Activated CD8-positive, alpha-beta T cell treated with anti-CD3 and anti-CD28 coated beads for 36 hours (primary cell): ENCODE data around the gene LIPM. TPM values are rescaled to one million over a fixed set of nuclear protein-coding genes. Genes with fewer than 3 reads are reported as not detected.

ENCODE experiments used
- ATAC-seq: fragments of 200-7000 bp; cut with Tn5 transposase; one replicate; pipeline ENCODE4 v1.10.0; 2021; ENCODE audit warnings: mild to moderate bottlenecking, moderate library complexity
- CTCF ChIA-PET: fragments of 350-600 bp; sonication (Branson Sonifier 250); formaldehyde crosslinking; loops from one replicate; lab custom pipeline; 2021; ENCODE audit warnings: antibody characterized with exemption; lab: Charles Lee
- POLR2A ChIA-PET: fragments of 350-600 bp; sonication (Branson Sonifier 250); formaldehyde crosslinking; loops from one replicate; lab custom pipeline; 2021; ENCODE audit warnings: antibody characterized with exemption; lab: Charles Lee
- DNase-seq: peaks from one replicate; pipeline ENCODE4 v3.0.0-alpha.2; 2020
- H3K27ac Mint-ChIP-seq: one replicate; pipeline ENCODE4 v1.8.0; 2021; ENCODE audit warnings: mild to moderate bottlenecking, mixed read lengths
- H3K27me3 Mint-ChIP-seq: one replicate; pipeline ENCODE4 v1.8.0; 2021; ENCODE audit warnings: mixed read lengths
- H3K36me3 Mint-ChIP-seq: one replicate; pipeline ENCODE4 v1.8.0; 2021; ENCODE audit warnings: low read depth, mixed read lengths
- H3K4me1 Mint-ChIP-seq: one replicate; pipeline ENCODE4 v1.8.0; 2021; ENCODE audit warnings: low read depth, mixed read lengths
- H3K4me3 Mint-ChIP-seq: one replicate; pipeline ENCODE4 v1.8.0; 2021; ENCODE audit warnings: mild to moderate bottlenecking, moderate library complexity, mixed read lengths
- H3K9me3 Mint-ChIP-seq: one replicate; pipeline ENCODE4 v1.8.0; 2021; ENCODE audit warnings: mixed read lengths
- CTCF ChIP-seq: fragments of 200-600 bp; IDR thresholded peaks from one replicate; pipeline ENCODE4 v1.8.0; 2022; ENCODE audit warnings: antibody characterized with exemption, mild to moderate bottlenecking
- intact Hi-C: fragments of 100-400 bp; cut with micrococcal nuclease; formaldehyde crosslinking; loops from one replicate; pipeline ENCODE4 v1.10.0; 2022
- total RNA-seq, 2 experiments: library from RNA; stranded (reverse); gene quantifications; one replicate each; pipeline ENCODE4 v1.2.3, GENCODE V29; 2021

Gene LIPM
- total RNA-seq, 2 experiments from 2014 or later = not detected

DNA sequence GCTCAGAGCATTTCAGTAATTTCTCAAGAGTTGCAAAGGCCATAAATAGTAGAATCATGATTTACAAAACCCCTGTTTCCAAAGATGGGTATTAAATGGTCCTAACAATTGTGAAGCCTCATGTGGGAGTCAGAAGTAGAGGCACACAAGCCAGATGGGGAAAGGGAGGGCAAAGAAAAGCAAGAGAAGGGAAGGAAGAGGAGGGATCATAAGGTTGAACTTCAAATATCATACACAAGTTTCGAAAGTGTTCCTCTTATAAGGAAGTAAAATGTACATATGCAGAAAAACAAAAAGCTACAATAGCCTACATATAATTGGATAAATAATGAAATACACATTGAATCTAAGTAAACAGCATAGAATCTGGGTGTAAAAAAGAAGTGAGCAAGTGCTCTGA is 36.7 kb upstream of the LIPM start:
- intact Hi-C loops = no loop called here
- ATAC-seq (no peak), DNase-seq (no peak)
- ChIA-PET CTCF (interaction anchor here (3.1 kb wide), 1 partner anchor 37 kb away, joined by 11 read pairs; no protein-coding TSS in a partner anchor), POLR2A (no interaction called here)
- Mint-ChIP-seq H3K27ac (no peak overlapping the region), H3K4me1 (peaks cover 2% of the 10 kb centered on the region), H3K27me3 (peaks cover 2% of the 10 kb centered on the region), H3K4me3 (no peak overlapping the region), H3K36me3 (no peaks in the 10 kb centered on the region), H3K9me3 (no peaks in the 10 kb centered on the region)
- TF ChIP-seq CTCF = no peak

DNA sequence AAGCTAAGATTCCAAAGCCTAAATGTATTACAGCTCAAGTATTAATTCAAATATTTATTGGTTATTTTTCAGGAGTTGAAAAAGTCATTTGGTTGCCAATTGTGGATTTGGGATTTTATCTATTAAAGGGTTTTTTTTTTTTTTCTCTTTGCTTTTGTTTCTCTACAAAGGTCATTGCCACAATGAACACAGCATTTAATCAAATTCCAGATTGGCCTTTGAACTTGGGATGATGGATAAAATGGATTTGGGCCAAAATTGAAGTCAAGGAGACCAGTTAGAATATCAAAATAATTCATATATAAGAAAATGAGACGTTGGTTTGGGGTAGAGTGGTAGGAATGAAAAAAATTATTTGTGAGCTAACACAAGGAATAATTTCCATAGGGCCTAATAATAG is 33.1 kb upstream of the LIPM start:
- no peak overlapping the region for H3K27ac Mint-ChIP-seq
- H3K4me1 Mint-ChIP-seq = no peaks in the 10 kb centered on the region
- H3K27me3 Mint-ChIP-seq = peaks cover 4% of the 10 kb centered on the region
- H3K36me3 Mint-ChIP-seq = no peaks in the 10 kb centered on the region
- no peak for TF ChIP-seq CTCF
- ChIA-PET POLR2A (no interaction called here), CTCF (interaction anchor here (0.8 to 1.9 kb wide), 3 partner anchors 31 to 186 kb away, joined by 3 to 4 read pairs (median 3); partner anchors contain the start of gene RNLS)
- intact Hi-C loops = no loop called here
- no peak for ATAC-seq
- no peak for DNase-seq
- peaks cover 5% of the 10 kb centered on the region for H3K9me3 Mint-ChIP-seq
- H3K4me3 Mint-ChIP-seq = no peak overlapping the region

GRCh38 chr10:88781206-88781605 is 21.3 kb upstream of the LIPM start:
- H3K36me3 Mint-ChIP-seq = no peaks in the 10 kb centered on the region
- POLR2A ChIA-PET = no interaction called here
- no peak overlapping the region for H3K4me3 Mint-ChIP-seq
- CTCF ChIA-PET = interaction anchor here (0.7 to 1.7 kb wide), 3 partner anchors 28 to 1025 kb away, joined by 3 to 4 read pairs (median 4); no protein-coding TSS in a partner anchor
- H3K4me1 Mint-ChIP-seq = peaks cover 3% of the 10 kb centered on the region
- peaks cover 1% of the 10 kb centered on the region for H3K27me3 Mint-ChIP-seq
- intact Hi-C loops = no loop called here
- ATAC-seq (no peak), DNase-seq (no peak)
- TF ChIP-seq CTCF = no peak
- no peaks in the 10 kb centered on the region for H3K9me3 Mint-ChIP-seq
- H3K27ac Mint-ChIP-seq = no peak overlapping the region

- no peak for TF ChIP-seq CTCF
- Mint-ChIP-seq H3K9me3 (no peaks in the 10 kb centered on the region), H3K4me3 (no peak overlapping the region), H3K4me1 (peaks cover 3% of the 10 kb centered on the region), H3K27ac (no peak overlapping the region), H3K27me3 (peaks cover 1% of the 10 kb centered on the region), H3K36me3 (no peaks in the 10 kb centered on the region)
- DNase-seq = no peak
- ATAC-seq = no peak
- intact Hi-C loops = no loop called here
- ChIA-PET CTCF (no interaction called here), POLR2A (no interaction called here)
These were observed 20.3 kb upstream of the LIPM start for GRCh38 chr10:88782222-88782621.

- CTCF ChIA-PET = no interaction called here
- Mint-ChIP-seq H3K27ac (no peak overlapping the region), H3K9me3 (no peaks in the 10 kb centered on the region), H3K4me1 (peaks cover 3% of the 10 kb centered on the region), H3K4me3 (no peak overlapping the region), H3K36me3 (no peaks in the 10 kb centered on the region), H3K27me3 (peaks cover 1% of the 10 kb centered on the region)
- ATAC-seq (no peak), DNase-seq (no peak)
- intact Hi-C loops = no loop called here
- POLR2A ChIA-PET = no interaction called here
- TF ChIP-seq CTCF = no peak
These were observed 18.8 kb upstream of the LIPM start for GRCh38 chr10:88783724-88784123.
